ENCODE data around the gene SLC6A9. TPM values are rescaled to one million over a fixed set of nuclear protein-coding genes. Genes with fewer than 3 reads are reported as not detected.

SLC6A9 gene
- total and polyA plus RNA-seq, 2 donors (not counting 1 experiment from before 2014, with no cell fraction given) = 0.28 to 5.5 TPM

DNA sequence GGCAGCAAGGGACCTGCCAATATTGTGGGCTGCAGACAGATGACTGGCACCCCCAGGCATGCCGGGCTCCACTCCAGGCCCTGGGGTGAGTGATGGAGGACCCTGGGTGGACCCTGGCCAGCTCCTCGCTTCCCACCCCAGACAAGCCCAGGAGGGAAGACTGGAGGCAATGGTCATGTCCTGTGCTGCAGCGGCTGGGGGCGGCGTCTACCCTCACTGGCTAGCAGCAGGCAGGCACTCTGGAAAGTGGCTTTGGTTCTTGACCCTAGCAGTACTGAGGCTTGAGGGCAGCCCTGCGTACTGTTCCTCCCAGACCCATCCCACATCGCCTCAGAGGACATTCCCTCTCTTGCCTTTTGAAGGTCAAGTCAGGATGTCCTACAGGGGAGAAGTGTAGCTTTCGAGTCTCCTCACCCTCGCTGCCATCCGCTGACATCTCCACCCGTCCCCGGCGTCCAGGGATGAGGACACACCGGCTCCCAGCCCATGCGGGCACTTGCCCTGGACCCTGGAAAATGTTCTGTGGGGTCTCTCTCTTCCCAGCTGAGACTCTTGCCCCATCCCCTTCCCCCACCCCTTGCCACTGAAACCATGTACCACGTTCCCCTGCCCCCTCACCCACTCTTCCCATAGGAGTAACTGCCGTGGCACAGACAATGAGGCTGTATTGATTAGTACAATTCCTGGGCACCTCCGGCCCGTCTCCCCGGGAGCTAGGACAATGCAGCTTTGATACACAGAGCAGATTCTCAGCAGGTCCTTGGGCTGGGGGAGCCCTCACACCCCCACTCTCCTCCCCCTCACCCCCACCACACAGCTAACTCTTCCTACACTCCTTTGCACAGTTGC, 15.0 kb downstream of the SLC6A9 start:
- H3K27ac Mint-ChIP-seq = no peak overlapping the region
- no peaks in the 10 kb centered on the region for H3K9me3 ChIP-seq (ENCODE audit: control extremely low read depth in 1 of 3, control insufficient read depth in 2 of 3, insufficient read depth in 1 of 3, low read length in 2 of 3)
- WGBS (ENCODE audit: insufficient coverage) = 94% methylated on average over 20 of the region's 20 CpGs
- no peaks in the 10 kb centered on the region for H3K4me1 Mint-ChIP-seq
- ATAC-seq (ENCODE audit: low read depth) = no peak
- no peak overlapping the region for H3K4me3 Mint-ChIP-seq
- POLR2A ChIA-PET = no interaction called here
- no peaks in the 10 kb centered on the region for H4K20me1 ChIP-seq (ENCODE audit: control insufficient read depth, insufficient read depth, low read length, poor library complexity, severe bottlenecking)
- H3K36me3 ChIP-seq (replicated peaks in 1 of 2; ENCODE audit: control extremely low read depth in 1 of 2, control insufficient read depth in 1 of 2, extremely low read depth in 1 of 2, insufficient read depth in 2 of 2, low read length in 1 of 2) = no peaks in the 10 kb centered on the region
- no peak overlapping the region for H3K4me2 ChIP-seq (replicated peaks; ENCODE audit: low read depth, low read length, poor library complexity, severe bottlenecking)
- no peak overlapping the region for H2AFZ ChIP-seq (ENCODE audit: insufficient read depth, low read depth, low read length, poor library complexity, severe bottlenecking)
- H3K4me1 ChIP-seq (ENCODE audit: control insufficient read depth in 2 of 2, insufficient read depth in 2 of 2, low read length in 2 of 2) = no peaks in the 10 kb centered on the region
- TF ChIP-seq, protein P1, sequence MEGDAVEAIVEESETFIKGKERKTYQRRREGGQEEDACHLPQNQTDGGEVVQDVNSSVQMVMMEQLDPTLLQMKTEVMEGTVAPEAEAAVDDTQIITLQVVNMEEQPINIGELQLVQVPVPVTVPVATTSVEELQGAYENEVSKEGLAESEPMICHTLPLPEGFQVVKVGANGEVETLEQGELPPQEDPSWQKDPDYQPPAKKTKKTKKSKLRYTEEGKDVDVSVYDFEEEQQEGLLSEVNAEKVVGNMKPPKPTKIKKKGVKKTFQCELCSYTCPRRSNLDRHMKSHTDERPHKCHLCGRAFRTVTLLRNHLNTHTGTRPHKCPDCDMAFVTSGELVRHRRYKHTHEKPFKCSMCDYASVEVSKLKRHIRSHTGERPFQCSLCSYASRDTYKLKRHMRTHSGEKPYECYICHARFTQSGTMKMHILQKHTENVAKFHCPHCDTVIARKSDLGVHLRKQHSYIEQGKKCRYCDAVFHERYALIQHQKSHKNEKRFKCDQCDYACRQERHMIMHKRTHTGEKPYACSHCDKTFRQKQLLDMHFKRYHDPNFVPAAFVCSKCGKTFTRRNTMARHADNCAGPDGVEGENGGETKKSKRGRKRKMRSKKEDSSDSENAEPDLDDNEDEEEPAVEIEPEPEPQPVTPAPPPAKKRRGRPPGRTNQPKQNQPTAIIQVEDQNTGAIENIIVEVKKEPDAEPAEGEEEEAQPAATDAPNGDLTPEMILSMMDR (IDR thresholded peaks at IDR 0.05) = no peak
- no peak for TF ChIP-seq EZH2 (IDR thresholded peaks at IDR 0.05; ENCODE audit: borderline replicate concordance, insufficient read depth, low read depth, low read length, poor library complexity, severe bottlenecking)
- H3K79me2 ChIP-seq (ENCODE audit: control insufficient read depth, insufficient read depth, low read length) = no peaks in the 10 kb centered on the region
- CTCF ChIA-PET = interaction anchor here (0.8 to 3.6 kb wide), 4 partner anchors 10 to 25 kb away, joined by 3 to 21 read pairs (median 12); partner anchors contain the start of gene CCDC24
- intact Hi-C loops (cut with micrococcal nuclease) = no loop called here
- peaks cover 9% of the 10 kb centered on the region for H3K27me3 Mint-ChIP-seq
- DNase-seq = no peak
- no peaks in the 10 kb centered on the region for H3K27me3 ChIP-seq (replicated peaks in 1 of 4; ENCODE audit: control extremely low read depth in 1 of 4, control insufficient read depth in 3 of 4, insufficient read depth in 4 of 4, low read length in 3 of 4)
- H3K9me3 Mint-ChIP-seq (ENCODE audit: insufficient read depth) = no peaks in the 10 kb centered on the region
- H3K4me3 ChIP-seq (ENCODE audit: control extremely low read depth in 1 of 5, extremely low read depth in 1 of 5, insufficient read depth in 1 of 5, low read depth in 2 of 5, low read length in 4 of 5) = no peak overlapping the region
- H3K9ac ChIP-seq (ENCODE audit: low read length) = no peak overlapping the region
- no peak overlapping the region for H3K27ac ChIP-seq (ENCODE audit: low read length in 2 of 2)

DNA sequence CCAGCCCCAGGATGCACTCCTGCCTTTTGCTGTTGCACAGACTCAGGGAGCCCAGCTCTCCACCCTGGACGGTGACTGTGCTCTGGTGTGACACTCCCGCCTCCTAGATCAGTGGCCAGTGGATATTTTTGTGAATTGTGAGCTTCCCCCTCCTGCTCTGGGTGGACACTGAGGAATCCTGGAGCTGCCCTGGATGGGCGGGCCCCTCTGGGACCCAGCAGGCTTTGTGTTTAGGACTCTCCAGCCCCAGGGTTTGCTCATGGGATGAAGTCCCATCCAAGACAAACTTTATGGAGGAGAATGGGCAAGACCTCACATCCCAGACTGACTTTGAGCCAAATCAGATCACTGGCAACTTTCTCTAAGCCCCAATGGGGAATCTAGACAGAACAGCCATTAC, 16.1 kb downstream of the SLC6A9 start:
- ATAC-seq (ENCODE audit: low read depth) (no peak), DNase-seq (no peak)
- Mint-ChIP-seq H3K27ac (no peak overlapping the region), H3K4me3 (no peak overlapping the region), H3K4me1 (no peaks in the 10 kb centered on the region), H3K27me3 (peaks cover 9% of the 10 kb centered on the region), H3K9me3 (ENCODE audit: insufficient read depth) (no peaks in the 10 kb centered on the region)
- H3K27me3 ChIP-seq (replicated peaks in 1 of 4; ENCODE audit: control extremely low read depth in 1 of 4, control insufficient read depth in 3 of 4, insufficient read depth in 4 of 4, low read length in 3 of 4) = no peaks in the 10 kb centered on the region
- no peak overlapping the region for H3K9ac ChIP-seq (ENCODE audit: low read length)
- H2AFZ ChIP-seq (ENCODE audit: insufficient read depth, low read depth, low read length, poor library complexity, severe bottlenecking) = no peak overlapping the region
- no peak for TF ChIP-seq EZH2 (IDR thresholded peaks at IDR 0.05; ENCODE audit: borderline replicate concordance, insufficient read depth, low read depth, low read length, poor library complexity, severe bottlenecking)
- TF ChIP-seq, protein P1 (IDR thresholded peaks at IDR 0.05) = no peak
- no peaks in the 10 kb centered on the region for H4K20me1 ChIP-seq (ENCODE audit: control insufficient read depth, insufficient read depth, low read length, poor library complexity, severe bottlenecking)
- H3K4me3 ChIP-seq (ENCODE audit: control extremely low read depth in 1 of 5, extremely low read depth in 1 of 5, insufficient read depth in 1 of 5, low read depth in 2 of 5, low read length in 4 of 5) = no peak overlapping the region
- H3K79me2 ChIP-seq (ENCODE audit: control insufficient read depth, insufficient read depth, low read length) = no peaks in the 10 kb centered on the region
- H3K36me3 ChIP-seq (replicated peaks in 1 of 2; ENCODE audit: control extremely low read depth in 1 of 2, control insufficient read depth in 1 of 2, extremely low read depth in 1 of 2, insufficient read depth in 2 of 2, low read length in 1 of 2) = no peaks in the 10 kb centered on the region
- CTCF ChIA-PET = interaction anchor here (2.5 to 3.6 kb wide), 3 partner anchors 10 to 21 kb away, joined by 8 to 21 read pairs (median 21); partner anchors contain the start of gene SLC6A9
- no peak overlapping the region for H3K27ac ChIP-seq (ENCODE audit: low read length in 2 of 2)
- H3K4me1 ChIP-seq (ENCODE audit: control insufficient read depth in 2 of 2, insufficient read depth in 2 of 2, low read length in 2 of 2) = no peaks in the 10 kb centered on the region
- H3K9me3 ChIP-seq (ENCODE audit: control extremely low read depth in 1 of 3, control insufficient read depth in 2 of 3, insufficient read depth in 1 of 3, low read length in 2 of 3) = no peaks in the 10 kb centered on the region
- POLR2A ChIA-PET = no interaction called here
- WGBS (ENCODE audit: insufficient coverage) = 100% methylated on average over 1 of the region's 3 CpGs
- no peak overlapping the region for H3K4me2 ChIP-seq (replicated peaks; ENCODE audit: low read depth, low read length, poor library complexity, severe bottlenecking)
- intact Hi-C loops (cut with micrococcal nuclease) = no loop called here

All from B cell (primary cell).